ENCODE measurements around the gene KLF13.

The KLF13 gene

GRCh38 chr15:31321418-31321817 lies 5.2 kb upstream of the KLF13 start:
- H3K79me2 ChIP-seq (ENCODE audit: control insufficient read depth, low read length) = peaks cover 12% of the 10 kb centered on the region
- no peak overlapping the region for H3K4me2 ChIP-seq (ENCODE audit: low read length)
- no peaks in the 10 kb centered on the region for H4K20me1 ChIP-seq (ENCODE audit: control insufficient read depth, insufficient read depth, low read depth, low read length)
- no peaks in the 10 kb centered on the region for H3K27me3 ChIP-seq (ENCODE audit: control insufficient read depth, low read length)
- H3K9me3 ChIP-seq (ENCODE audit: control insufficient read depth, insufficient read depth, low read length) = peaks cover 4% of the 10 kb centered on the region; the same call in 1 of the 2 replicates
- peaks cover 10% of the 10 kb centered on the region for H3K36me3 ChIP-seq (ENCODE audit: control insufficient read depth, low read length)
- H3K4me1 ChIP-seq (ENCODE audit: control insufficient read depth, low read length) = peaks cover 38% of the 10 kb centered on the region
- no peak overlapping the region for H3K27ac ChIP-seq (ENCODE audit: low read depth, low read length)
- no peak overlapping the region for H3K4me3 ChIP-seq (ENCODE audit: low read length)
- no peak for TF ChIP-seq CTCF (IDR thresholded peaks at IDR 0.05; ENCODE audit: low read depth, low read length, poor library complexity, severe bottlenecking)
- TF ChIP-seq EZH2phosphoT487 (IDR thresholded peaks at IDR 0.05; ENCODE audit: borderline replicate concordance, low read length) = no peak
- peaks cover 7% of the 10 kb centered on the region; the same call in 1 of the 2 replicates for H3F3A ChIP-seq (ENCODE audit: control insufficient read depth, insufficient read depth)
- no peaks in the 10 kb centered on the region for H3K9me2 ChIP-seq (replicated peaks; ENCODE audit: control insufficient read depth, low read length)

GRCh38 chr15:31322504-31322903 lies 4.1 kb upstream of the KLF13 start:
- Histone ChIP-seq H3K79me2 (ENCODE audit: control insufficient read depth, low read length) (peaks cover 16% of the 10 kb centered on the region), H3K27me3 (ENCODE audit: control insufficient read depth, low read length) (no peaks in the 10 kb centered on the region), H3K4me3 (ENCODE audit: low read length) (no peak overlapping the region), H3K27ac (ENCODE audit: low read depth, low read length) (no peak overlapping the region), H3K9me2 (replicated peaks; ENCODE audit: control insufficient read depth, low read length) (no peaks in the 10 kb centered on the region), H3K4me1 (ENCODE audit: control insufficient read depth, low read length) (peaks cover 30% of the 10 kb centered on the region), H3K36me3 (ENCODE audit: control insufficient read depth, low read length) (peaks cover 10% of the 10 kb centered on the region), H4K20me1 (ENCODE audit: control insufficient read depth, insufficient read depth, low read depth, low read length) (no peaks in the 10 kb centered on the region), H3K4me2 (ENCODE audit: low read length) (no peak overlapping the region), H3K9me3 (ENCODE audit: control insufficient read depth, insufficient read depth, low read length) (peaks cover 4% of the 10 kb centered on the region; the same call in 1 of the 2 replicates), H3F3A (ENCODE audit: control insufficient read depth, insufficient read depth) (peaks cover 7% of the 10 kb centered on the region; the same call in 1 of the 2 replicates)
- no peak for TF ChIP-seq EZH2phosphoT487 (IDR thresholded peaks at IDR 0.05; ENCODE audit: borderline replicate concordance, low read length)

- no peak for TF ChIP-seq CTCF (IDR thresholded peaks at IDR 0.05; ENCODE audit: low read depth, low read length, poor library complexity, severe bottlenecking)
- no peak for TF ChIP-seq EZH2phosphoT487 (IDR thresholded peaks at IDR 0.05; ENCODE audit: borderline replicate concordance, low read length)
- H3K9me3 ChIP-seq (ENCODE audit: control insufficient read depth, insufficient read depth, low read length) = peaks cover 4% of the 10 kb centered on the region; the same call in 1 of the 2 replicates
- no peaks in the 10 kb centered on the region for H4K20me1 ChIP-seq (ENCODE audit: control insufficient read depth, insufficient read depth, low read depth, low read length)
- no peak overlapping the region for H3K27ac ChIP-seq (ENCODE audit: low read depth, low read length)
- peaks cover 16% of the 10 kb centered on the region for H3K36me3 ChIP-seq (ENCODE audit: control insufficient read depth, low read length)
- peaks cover 25% of the 10 kb centered on the region for H3K79me2 ChIP-seq (ENCODE audit: control insufficient read depth, low read length)
- peak overlapping the region; percentile 85; the same call in 1 of the 2 replicates for H3K4me2 ChIP-seq (ENCODE audit: low read length)
- H3F3A ChIP-seq (ENCODE audit: control insufficient read depth, insufficient read depth) = peaks cover 12% of the 10 kb centered on the region
- H3K27me3 ChIP-seq (ENCODE audit: control insufficient read depth, low read length) = no peaks in the 10 kb centered on the region
- H3K4me1 ChIP-seq (ENCODE audit: control insufficient read depth, low read length) = peaks cover 31% of the 10 kb centered on the region
- H3K9me2 ChIP-seq (replicated peaks; ENCODE audit: control insufficient read depth, low read length) = no peaks in the 10 kb centered on the region
- no peak overlapping the region for H3K4me3 ChIP-seq (ENCODE audit: low read length)
Measured at GRCh38 chr15:31323627-31324026, 3.0 kb upstream of the KLF13 start.

- Histone ChIP-seq H3K9me3 (ENCODE audit: control insufficient read depth, insufficient read depth, low read length) (peaks cover 4% of the 10 kb centered on the region; the same call in 1 of the 2 replicates), H3K79me2 (ENCODE audit: control insufficient read depth, low read length) (peaks cover 31% of the 10 kb centered on the region), H3K9me2 (replicated peaks; ENCODE audit: control insufficient read depth, low read length) (no peaks in the 10 kb centered on the region), H3K4me1 (ENCODE audit: control insufficient read depth, low read length) (peaks cover 36% of the 10 kb centered on the region), H3K36me3 (ENCODE audit: control insufficient read depth, low read length) (peaks cover 21% of the 10 kb centered on the region), H3K4me3 (ENCODE audit: low read length) (peak overlapping the region; percentile 74), H3K4me2 (ENCODE audit: low read length) (peak overlapping the region; percentile 85), H3K27ac (ENCODE audit: low read depth, low read length) (peak overlapping the region; percentile 93; the same call in 1 of the 2 replicates), H4K20me1 (ENCODE audit: control insufficient read depth, insufficient read depth, low read depth, low read length) (no peaks in the 10 kb centered on the region), H3F3A (ENCODE audit: control insufficient read depth, insufficient read depth) (peaks cover 15% of the 10 kb centered on the region), H3K27me3 (ENCODE audit: control insufficient read depth, low read length) (no peaks in the 10 kb centered on the region)
- TF ChIP-seq EZH2phosphoT487 (IDR thresholded peaks at IDR 0.05; ENCODE audit: borderline replicate concordance, low read length) (no peak), CTCF (IDR thresholded peaks at IDR 0.05; ENCODE audit: low read depth, low read length, poor library complexity, severe bottlenecking) (no peak)
Measured at GRCh38 chr15:31324186-31324585, 2.4 kb upstream of the KLF13 start.
